ENCODE data around the gene SPDL1.

GRCh38 chr5:169610606-169611005 lies 27.0 kb downstream of the SPDL1 start:
- TF ChIP-seq CTCF (conservative IDR thresholded peaks at IDR 0.05) (no peak), ZFX (IDR thresholded peaks at IDR 0.05) (no peak)

All from C4-2B (cell line).